ENCODE measurements around the gene CCL8.

Gene CCL8

GRCh38 chr17:34368196-34368945 lies 49.1 kb downstream of the CCL8 start:
- DNase-seq = no peak

- DNase-seq = no peak
These were observed 49.8 kb downstream of the CCL8 start for GRCh38 chr17:34368946-34369500.

GRCh38 chr17:34369571-34369970 lies 50.3 kb downstream of the CCL8 start:
- DNase-seq = no peak

GRCh38 chr17:34370376-34370996 lies 51.3 kb downstream of the CCL8 start:
- DNase-seq = no peak

GRCh38 chr17:34370997-34371395 lies 51.8 kb downstream of the CCL8 start:
- DNase-seq = peak; percentile 4
